IPS-18c (cell line): Measurements from ENCODE around the gene PLA2G1B.
"Not testable (repeated sequence)": the region's sequence is repeated elsewhere in the genome, so short reads cannot be mapped to it uniquely, and the experiment has no call there.

Experiments
- H3K4me3 ChIP-seq: 2 replicates; pipeline ENCODE4 v1.7.0; 2013; ENCODE audit warnings: low read depth, mild to moderate bottlenecking, low read length, moderate library complexity; ENCODE audit not compliant: insufficient read depth
- H3K9me3 ChIP-seq: one replicate; pipeline ENCODE4 v1.6.1; 2013; ENCODE audit warnings: mild to moderate bottlenecking, low read length, moderate library complexity; ENCODE audit not compliant: control insufficient read depth, insufficient read depth

Gene PLA2G1B

DNA sequence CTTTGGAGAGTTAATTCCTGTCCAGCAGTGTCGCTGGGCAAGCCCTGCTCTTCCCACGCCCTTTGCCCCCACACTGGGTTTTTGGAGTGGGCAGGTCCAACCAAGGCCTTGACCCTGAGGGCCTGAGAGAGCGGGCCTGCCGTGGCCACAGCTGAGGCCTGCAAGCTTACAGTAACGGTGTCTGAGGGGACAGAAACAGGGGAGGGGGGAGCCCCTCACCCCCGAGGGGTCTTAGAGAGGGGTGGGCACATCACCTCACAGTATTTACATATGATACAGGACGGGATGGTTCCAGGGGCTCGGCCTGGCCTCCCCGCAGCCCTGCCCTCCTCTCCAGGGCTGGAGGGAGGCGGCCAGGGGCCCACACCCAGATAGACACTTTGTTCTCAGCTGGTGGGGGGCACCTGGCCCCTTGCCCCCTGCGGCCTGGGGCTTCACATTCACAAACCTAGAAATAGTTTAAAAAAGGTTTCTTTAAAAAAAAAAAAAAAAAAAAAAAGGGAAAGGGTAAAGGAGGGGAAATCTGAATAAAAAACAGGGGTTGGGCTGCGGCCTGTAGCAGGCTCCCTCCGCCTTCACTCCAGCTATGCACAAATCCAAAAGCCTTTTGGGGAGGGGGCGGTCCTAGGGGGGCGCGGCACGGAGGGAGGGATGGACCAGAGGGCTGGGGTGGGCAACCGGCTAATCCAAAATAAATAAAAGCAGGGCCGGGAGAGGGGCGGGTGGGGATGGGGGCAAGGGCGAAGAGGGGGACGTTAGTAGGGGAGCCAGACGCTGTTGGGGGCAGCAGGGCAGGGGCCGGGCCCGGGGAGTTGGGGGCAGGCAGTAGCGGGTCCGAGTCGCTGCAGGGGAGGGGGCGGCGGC, 14.8 kb upstream of the PLA2G1B start:
- peaks cover 7% of the 10 kb centered on the region for H3K9me3 ChIP-seq
- no peak overlapping the region for H3K4me3 ChIP-seq

DNA sequence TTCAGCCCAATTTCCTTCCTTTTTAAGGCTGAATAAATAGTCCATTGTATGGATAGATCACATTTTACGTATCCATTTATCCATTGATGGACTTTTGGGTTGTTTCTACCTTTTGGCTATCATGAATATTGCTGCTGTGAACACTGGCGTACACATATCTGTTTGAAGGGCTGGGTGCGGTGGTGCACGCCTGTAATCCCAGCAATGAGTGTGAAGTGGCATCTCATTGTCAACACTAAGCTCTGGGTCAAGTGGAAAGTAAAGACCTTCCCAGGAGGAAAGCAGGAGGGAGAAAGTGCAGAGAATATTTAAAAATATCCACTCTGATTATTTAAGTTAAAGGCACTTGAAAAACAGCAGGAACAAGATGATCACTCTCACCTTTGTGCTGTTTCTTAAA, 11.7 kb upstream of the PLA2G1B start:
- Histone ChIP-seq H3K9me3 (peaks cover 11% of the 10 kb centered on the region), H3K4me3 (no peak overlapping the region)

DNA sequence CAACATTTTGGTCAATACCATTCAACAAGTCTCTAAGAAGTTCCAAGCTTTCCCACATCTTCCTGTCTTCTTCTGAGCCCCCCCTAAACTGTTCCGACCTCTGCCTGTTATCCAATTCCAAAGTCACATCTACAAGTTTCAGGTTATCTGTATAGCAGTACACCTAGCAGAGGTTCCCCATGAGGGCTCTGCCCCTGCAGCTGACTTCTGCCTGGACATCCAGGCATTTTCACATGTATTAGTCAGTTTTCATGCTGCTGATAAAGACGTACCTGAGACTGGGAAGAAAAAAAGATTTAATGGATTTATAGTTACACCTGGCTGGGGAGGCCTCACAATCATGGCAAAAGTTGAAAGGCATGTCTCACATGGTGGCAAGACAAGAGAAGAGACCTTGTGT, 10.2 kb upstream of the PLA2G1B start:
- Histone ChIP-seq H3K4me3 (no peak overlapping the region), H3K9me3 (peaks cover 11% of the 10 kb centered on the region)

DNA sequence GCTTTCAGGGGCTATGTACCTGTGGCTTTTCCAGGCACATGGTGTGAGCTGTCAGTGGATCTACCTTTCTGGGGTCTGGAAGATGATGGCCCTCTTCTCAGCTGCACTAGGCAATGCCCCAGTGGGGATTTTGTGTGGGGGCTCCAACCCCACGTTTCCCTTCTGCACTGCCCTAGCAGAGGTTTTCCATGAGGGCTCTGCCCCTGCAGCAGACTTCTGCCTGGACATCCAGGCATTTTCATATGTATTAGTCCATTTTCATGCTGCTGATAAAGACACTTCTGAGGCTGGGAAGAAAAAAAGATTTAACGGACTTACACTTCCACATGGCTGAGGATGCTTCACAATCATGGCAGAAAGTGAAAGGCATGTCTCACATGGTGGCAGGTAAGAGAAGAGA, 8.8 kb upstream of the PLA2G1B start:
- H3K4me3 ChIP-seq = not testable (repeated sequence)
- peaks cover 11% of the 10 kb centered on the region for H3K9me3 ChIP-seq

DNA sequence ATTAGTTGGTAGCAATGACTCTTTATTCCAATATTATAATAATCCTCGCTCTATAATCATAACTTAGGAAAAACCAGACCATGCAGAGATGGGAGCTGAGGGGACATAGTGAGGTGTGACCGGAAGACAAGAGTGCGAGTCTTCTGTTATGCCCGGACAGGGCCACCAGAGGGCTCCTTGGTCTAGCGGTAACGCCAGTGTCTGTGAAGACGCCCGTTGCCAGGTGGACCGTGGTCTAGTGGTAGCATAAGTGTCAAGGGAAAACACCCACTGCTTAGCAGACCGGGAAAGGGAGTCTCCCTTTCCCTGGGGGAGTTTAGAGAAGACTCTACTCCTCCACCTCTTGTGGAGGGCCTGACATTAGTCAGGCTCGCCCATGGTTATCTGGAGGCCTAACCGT, 7.9 kb upstream of the PLA2G1B start:
- not testable (repeated sequence) for H3K4me3 ChIP-seq
- peaks cover 11% of the 10 kb centered on the region for H3K9me3 ChIP-seq

DNA sequence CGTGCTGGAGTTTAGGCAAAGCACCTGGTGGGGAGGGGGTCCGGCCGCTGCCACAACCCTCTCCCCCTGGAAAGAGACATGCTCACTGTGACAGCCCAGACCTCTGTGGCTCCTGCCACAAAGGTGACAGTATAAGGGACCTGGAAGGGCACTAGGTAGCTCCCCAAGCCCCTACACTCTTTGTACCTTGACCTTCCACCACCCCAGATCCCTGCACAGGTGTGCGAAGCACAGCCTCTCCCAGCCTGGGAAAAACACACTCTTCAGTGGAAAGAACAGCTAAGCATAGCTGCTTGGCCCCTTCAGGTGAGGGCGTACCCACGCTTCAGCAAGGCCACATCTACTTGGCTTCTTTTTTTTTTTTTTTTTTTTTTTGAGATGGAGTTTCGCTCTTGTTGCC, 4.9 kb upstream of the PLA2G1B start:
- no peak overlapping the region for H3K4me3 ChIP-seq
- peaks cover 5% of the 10 kb centered on the region for H3K9me3 ChIP-seq

DNA sequence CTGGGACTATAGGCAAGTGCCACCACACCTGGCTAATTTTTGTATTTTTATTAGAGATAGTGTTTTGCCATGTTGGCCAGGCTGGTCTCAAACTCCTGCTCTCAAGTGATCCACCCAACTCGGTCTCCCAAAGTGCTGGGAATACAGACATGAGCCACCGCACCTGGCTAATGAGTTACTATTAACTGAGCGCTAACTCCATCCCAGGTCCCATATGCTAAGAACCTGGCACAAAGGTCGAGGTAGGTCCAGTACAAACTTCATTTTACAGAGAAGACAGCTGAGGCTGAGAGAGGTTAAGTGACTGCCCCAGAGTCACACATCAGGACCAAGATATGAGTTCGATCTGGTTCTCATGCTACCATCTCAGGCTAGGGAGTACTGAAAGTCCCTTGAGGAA, 4.5 kb upstream of the PLA2G1B start:
- Histone ChIP-seq H3K9me3 (peaks cover 2% of the 10 kb centered on the region), H3K4me3 (no peak overlapping the region)

DNA sequence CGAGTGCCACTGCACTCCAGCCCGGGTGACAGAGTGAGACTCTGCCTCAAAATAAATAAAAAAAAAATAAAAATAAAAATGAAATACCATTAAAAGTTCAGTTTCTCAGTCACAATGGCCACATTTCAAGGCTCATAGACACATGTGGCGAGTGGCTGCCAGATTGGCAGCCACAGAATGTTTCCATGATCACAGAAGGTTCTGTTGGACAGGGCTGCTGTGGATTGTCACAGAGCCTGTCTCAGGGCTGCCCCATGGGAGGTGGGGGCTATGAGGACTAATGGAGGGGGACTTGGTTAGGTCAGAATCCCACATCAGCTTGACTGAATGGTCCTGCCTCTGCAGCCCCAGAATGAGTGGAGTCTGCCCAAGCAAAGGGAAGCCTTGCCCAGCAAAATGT, 3.8 kb upstream of the PLA2G1B start:
- Histone ChIP-seq H3K9me3 (no peaks in the 10 kb centered on the region), H3K4me3 (no peak overlapping the region)

DNA sequence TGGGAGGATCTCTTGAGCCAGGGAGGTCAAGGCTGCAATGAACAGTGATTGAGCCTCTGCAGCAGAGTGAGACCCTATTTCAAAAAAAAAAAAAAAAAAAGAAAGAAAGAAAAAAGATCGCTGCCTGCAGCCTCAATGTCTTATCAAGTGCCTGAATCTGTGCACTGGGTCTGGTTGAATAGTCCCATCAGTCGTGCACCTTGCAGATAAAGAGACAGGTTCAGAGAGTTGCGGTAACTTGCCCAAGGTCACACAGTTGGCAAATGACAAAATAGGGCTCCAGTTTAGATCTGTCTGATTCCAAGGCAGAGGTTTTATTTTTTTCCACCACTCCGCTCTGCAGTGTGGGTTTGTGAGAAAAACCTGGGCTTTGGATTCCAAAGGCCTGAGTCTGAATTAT, 649 bp upstream of the PLA2G1B start:
- Histone ChIP-seq H3K9me3 (no peaks in the 10 kb centered on the region), H3K4me3 (no peak overlapping the region)

DNA sequence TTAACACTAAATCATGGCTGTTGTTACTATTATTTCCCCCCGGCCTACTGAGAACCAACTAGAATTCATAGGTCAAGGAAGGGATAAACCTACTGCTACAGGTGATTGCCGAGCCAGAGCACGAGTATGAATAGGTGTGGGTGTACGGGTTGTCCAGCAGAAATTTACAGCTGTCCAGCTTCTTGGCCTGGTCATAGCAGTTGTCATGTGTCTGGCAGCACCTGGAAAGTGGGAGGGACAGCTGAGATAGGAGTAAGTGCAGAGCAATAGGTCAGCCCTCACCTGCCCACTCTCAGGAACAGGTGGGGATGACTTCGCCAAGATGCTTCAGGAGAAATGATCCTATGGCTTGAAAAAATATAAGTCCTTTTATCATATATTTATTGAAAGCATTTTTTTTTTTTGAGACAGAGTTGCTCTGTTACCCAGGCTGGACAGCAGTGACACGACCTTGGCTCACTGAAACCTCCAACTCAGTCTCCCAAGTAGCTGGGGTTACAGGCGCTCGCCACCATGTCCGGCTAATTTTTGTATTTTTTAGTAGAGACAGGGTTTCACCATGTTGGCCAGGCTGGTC, 2.6 kb downstream of the PLA2G1B start:
- Histone ChIP-seq H3K9me3 (no peaks in the 10 kb centered on the region), H3K4me3 (no peak overlapping the region)

DNA sequence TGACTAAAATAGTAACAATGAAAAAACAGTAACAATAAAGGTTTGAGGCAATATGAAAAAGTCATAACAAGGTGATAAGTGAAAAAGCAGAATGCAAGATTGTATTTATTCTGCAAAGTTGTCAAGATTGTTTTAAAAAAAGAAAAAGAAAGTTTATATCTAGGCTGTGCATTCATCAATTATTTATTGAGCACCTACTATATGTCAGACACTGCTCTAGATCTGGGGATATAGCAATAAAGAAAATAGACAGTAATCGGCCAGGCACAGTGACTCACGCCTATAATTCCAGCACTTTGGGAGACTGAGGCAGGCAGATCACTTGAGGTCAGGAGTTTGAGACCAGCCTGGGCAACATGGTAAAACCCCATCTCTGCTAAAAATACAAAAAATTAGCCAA, 3.8 kb downstream of the PLA2G1B start:
- H3K4me3 ChIP-seq = no peak overlapping the region
- H3K9me3 ChIP-seq = no peaks in the 10 kb centered on the region

DNA sequence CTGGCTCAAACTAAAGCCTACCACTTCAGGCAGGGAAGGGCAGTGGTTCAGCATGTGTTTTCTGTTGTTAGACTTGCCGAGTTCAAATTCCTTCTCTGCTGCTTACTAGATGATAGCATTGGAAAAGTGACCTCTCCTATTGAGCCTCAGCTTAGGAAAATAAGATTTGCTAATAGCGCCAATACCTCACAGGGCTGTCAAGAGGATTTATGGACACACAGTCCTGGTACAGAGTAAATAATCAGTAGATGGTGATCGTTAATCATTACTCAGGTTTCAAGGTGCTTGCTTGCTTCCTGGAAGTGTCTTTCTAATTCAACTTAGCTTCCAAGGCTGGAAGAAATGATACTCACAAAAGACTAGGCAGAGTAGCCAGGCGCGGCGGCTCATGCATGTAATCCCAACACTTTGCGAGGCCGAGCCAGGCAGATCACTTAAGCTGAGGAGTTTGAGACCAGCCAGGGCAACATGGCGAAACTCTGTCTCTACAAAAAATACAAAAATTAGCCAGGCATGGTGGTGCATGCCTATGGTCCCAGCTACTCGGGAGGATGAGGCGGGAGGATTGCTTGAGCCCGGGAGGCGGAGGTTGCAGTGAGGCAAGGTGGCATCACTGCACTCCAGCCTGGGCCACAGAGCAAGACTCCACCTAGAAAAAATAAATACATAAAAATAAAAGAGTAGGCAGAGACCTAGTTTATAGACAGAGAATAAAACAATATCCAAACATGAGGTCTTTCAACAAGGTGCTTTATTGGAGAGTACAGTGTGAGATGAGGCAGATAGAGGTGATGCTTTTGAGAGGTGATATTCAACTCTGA, 6.0 kb downstream of the PLA2G1B start:
- no peaks in the 10 kb centered on the region for H3K9me3 ChIP-seq
- no peak overlapping the region for H3K4me3 ChIP-seq

DNA sequence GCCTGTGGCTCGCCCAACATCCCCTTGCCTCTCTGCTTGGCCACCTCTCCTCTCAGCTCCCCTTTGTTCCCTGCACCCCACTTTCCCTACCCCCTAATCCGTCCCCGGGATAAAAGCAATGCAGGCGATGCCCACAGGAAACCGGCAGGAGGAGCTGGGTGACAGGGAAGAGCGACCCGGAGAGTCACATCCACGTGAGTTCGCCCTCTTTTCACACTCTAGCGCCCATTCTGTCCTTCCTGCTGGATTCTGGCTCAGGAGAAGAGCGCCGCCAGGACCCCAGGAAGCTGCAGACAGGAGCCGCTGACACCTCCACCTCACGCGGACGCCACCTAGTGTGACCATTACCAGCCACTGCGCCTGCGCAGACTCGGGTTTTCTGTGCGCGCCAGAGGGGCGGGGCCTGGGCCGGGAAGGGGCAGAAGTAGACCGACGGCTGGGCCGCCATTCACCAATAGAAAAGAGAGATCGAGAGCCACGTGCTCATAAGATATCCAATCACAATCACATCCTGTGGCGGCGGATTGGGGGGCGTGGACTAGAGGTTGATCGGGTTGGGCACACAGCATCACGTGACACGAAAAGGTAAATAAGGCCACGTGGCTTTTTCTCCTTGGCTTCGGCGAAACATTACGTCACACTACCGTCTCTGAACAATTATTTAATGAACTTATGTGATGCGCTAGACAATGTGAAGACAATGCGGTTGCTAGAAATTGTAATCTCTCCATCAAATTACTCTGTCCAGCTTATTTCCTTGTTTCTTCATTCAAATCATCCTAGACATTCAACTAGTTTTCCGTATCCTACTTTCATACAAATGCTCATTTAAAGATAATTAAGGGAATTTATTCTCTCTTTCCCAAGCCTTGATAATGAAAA, 10.1 kb downstream of the PLA2G1B start:
- Histone ChIP-seq H3K9me3 (no peaks in the 10 kb centered on the region), H3K4me3 (peak overlapping the region; percentile 64)

DNA sequence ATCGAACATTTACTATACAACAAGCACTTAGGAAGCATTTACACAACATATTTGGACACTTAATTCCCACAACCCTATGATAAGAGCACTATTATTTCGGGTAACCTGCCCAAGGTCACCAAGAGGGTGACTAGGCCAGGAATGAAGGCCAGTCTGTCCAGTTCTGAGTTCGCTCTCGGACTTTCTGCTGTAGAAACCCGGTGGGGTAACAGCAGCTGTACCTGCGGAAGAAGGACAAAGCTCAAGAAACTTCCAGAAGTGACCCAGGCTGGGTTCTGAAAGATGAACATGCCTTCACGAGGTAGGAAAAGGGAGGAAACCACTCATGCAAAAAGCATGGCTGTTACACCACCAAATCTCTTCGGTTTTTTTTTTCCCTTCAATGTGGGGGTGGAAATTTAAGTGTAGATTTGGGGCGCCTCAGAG, 10.8 kb downstream of the PLA2G1B start:
- H3K9me3 ChIP-seq = no peaks in the 10 kb centered on the region
- H3K4me3 ChIP-seq = peak overlapping the region; percentile 64

DNA sequence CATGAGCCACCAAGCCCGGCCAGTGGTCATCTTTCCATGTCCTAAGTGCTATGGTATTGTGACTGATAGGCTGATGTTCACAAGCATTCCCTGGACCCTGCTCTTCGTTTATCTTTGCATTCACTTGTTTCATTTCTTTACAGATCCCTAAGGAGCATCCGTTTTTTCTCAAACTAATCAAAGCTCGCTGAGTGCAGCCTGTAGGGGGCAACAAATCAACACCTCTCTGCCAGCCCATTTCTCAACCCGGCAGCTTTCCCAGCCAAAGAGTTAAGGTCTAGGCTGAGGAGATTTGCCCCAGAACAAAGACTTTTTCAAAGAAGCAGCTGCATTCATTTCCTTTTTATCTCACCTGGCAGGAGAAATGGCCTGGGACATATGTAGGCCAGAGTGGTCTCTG, 13.4 kb downstream of the PLA2G1B start:
- Histone ChIP-seq H3K4me3 (no peak overlapping the region), H3K9me3 (no peaks in the 10 kb centered on the region)

DNA sequence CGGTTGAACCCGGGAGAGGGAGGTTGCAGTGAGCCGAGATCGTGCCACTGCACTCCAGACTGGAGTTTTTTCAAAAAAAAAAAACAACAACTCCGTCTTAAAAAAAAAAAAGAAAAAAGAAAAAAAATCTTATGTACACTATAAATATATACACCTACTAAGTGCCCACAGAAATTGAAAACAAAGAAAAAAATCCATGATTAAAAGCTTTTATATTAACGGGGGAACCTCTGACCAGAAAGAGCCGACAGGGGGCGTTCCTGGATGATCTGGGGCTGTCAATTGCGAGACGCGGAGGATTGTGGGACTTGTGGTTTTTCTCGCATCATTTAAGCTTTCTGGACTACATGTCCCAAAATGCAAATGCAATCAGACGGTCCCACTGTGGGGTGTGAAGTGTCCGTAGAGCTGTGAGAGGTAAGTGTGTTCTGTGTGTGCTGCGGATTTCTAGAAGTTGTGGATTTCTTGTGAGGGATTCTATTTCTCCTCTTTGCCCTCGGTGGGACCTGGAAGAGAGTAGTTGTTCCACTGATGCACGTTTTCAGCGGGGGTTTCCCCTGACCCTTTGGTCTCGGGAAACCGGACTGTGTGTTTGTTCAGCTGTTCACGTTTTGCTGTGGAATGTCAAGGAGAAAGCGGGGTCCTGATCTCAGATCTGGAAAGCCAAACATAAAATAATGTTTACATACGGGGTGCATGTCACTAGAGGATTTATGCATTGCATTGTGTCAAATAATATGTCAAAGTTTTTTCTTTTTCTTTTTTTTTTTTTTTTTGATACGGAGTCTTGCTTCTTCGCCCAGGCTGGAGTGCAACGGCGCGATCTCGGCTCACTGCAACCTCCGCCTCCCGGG, 25.4 kb downstream of the PLA2G1B start, which contains the start of gene SIRT4:
TSS of gene SIRT4 (plus strand) at position 360 of the 854 bp plus-strand sequence. CDS start 1,241 bp downstream, outside the sequence.
- peak within 1 kb of the TSS; percentile 52 for H3K4me3 ChIP-seq
- H3K9me3 ChIP-seq = no peaks in the 10 kb centered on the region
